H9 (cell line): ENCODE results near the gene SCAF4. TPM values are rescaled to one million over a fixed set of nuclear protein-coding genes. Genes with fewer than 3 reads are reported as not detected.

Experiments used
- DNase-seq: peaks from one replicate; pipeline ENCODE4 v3.0.0-alpha.2; 2017
- H2AFZ ChIP-seq: one replicate; pipeline ENCODE4 v1.6.1; 2013; ENCODE audit warnings: mild to moderate bottlenecking, low read length, control low read depth, moderate library complexity
- H2AK5ac ChIP-seq: 2 replicates; pipeline ENCODE4 v1.6.1; 2013; ENCODE audit warnings: low read length, control low read depth, mixed read lengths; ENCODE audit not compliant: insufficient read length
- H2BK120ac ChIP-seq: one replicate; pipeline ENCODE4 v1.6.1; 2013; ENCODE audit warnings: low read depth, mild to moderate bottlenecking, low read length, control low read depth, inconsistent platforms; ENCODE audit not compliant: poor library complexity, severe bottlenecking
- H2BK12ac ChIP-seq: 2 replicates; pipeline ENCODE4 v1.6.1; 2013; ENCODE audit warnings: low read length, control low read depth, mixed read lengths, low read depth; ENCODE audit not compliant: insufficient read length
- H2BK15ac ChIP-seq: 2 replicates; pipeline ENCODE4 v1.6.1; 2013; ENCODE audit warnings: low read depth, low read length, control low read depth
- H2BK20ac ChIP-seq: one replicate; pipeline ENCODE4 v1.6.1; 2013; ENCODE audit warnings: low read depth, mild to moderate bottlenecking, low read length, control low read depth, inconsistent platforms; ENCODE audit not compliant: poor library complexity, severe bottlenecking
- H2BK5ac ChIP-seq: 2 replicates; pipeline ENCODE4 v1.6.1; 2013; ENCODE audit warnings: low read length, control low read depth, mixed read lengths; ENCODE audit not compliant: insufficient read length
- H3K14ac ChIP-seq: 2 replicates; pipeline ENCODE4 v1.6.1; 2013; ENCODE audit warnings: low read length, control low read depth; ENCODE audit not compliant: insufficient read depth
- H3K18ac ChIP-seq: 2 replicates; pipeline ENCODE4 v1.6.1; 2013; ENCODE audit warnings: low read depth, mild to moderate bottlenecking, mixed read lengths, low read length, control low read depth; ENCODE audit not compliant: insufficient read length
- H3K23ac ChIP-seq: 2 replicates; pipeline ENCODE4 v1.6.1; 2013; ENCODE audit warnings: low read length, control low read depth, mixed read lengths, low read depth; ENCODE audit not compliant: insufficient read length
- H3K23me2 ChIP-seq: 2 replicates; pipeline ENCODE4 v1.6.1; 2013; ENCODE audit warnings: low read depth, mild to moderate bottlenecking, mixed read lengths, low read length, control low read depth; ENCODE audit not compliant: insufficient read length, poor library complexity, severe bottlenecking
- H3K27ac ChIP-seq: 2 replicates; pipeline ENCODE4 v1.5.1; 2013; ENCODE audit warnings: low read length, control low read depth, mixed read lengths, low read depth; ENCODE audit not compliant: insufficient read length
- H3K27me3 ChIP-seq: 2 replicates; pipeline ENCODE4 v1.6.1; 2013; ENCODE audit warnings: low read length, control low read depth, inconsistent platforms; ENCODE audit not compliant: insufficient read depth
- H3K4ac ChIP-seq: 2 replicates; pipeline ENCODE4 v1.6.1; 2013; ENCODE audit warnings: low read depth, mild to moderate bottlenecking, control low read depth, inconsistent platforms, low read length, moderate library complexity
- H3K4me1 ChIP-seq: 2 replicates; pipeline ENCODE4 v1.6.1; 2013; ENCODE audit warnings: low read length, control low read depth, inconsistent platforms; ENCODE audit not compliant: insufficient read depth
- H3K4me2 ChIP-seq: 2 replicates; pipeline ENCODE4 v1.6.1; 2013; ENCODE audit warnings: low read length, control low read depth, mixed read lengths; ENCODE audit not compliant: insufficient read length, insufficient read depth
- H3K56ac ChIP-seq: 2 replicates; pipeline ENCODE4 v1.6.1; 2013; ENCODE audit warnings: low read depth, mild to moderate bottlenecking, mixed read lengths, low read length, control low read depth; ENCODE audit not compliant: insufficient read length
- H3K79me1 ChIP-seq: 2 replicates; pipeline ENCODE4 v1.6.1; 2013; ENCODE audit warnings: low read depth, mild to moderate bottlenecking, moderate library complexity, low read length, control low read depth, inconsistent platforms; ENCODE audit not compliant: insufficient read depth, poor library complexity, severe bottlenecking
- H3K79me2 ChIP-seq: 2 replicates; pipeline ENCODE4 v1.6.1; 2013; ENCODE audit warnings: low read length, control low read depth, inconsistent platforms; ENCODE audit not compliant: insufficient read depth
- H3K9ac ChIP-seq: 2 replicates; pipeline ENCODE4 v1.6.1; 2013; ENCODE audit warnings: low read length, control low read depth, mixed read lengths; ENCODE audit not compliant: insufficient read length; ENCODE audit errors: extremely low read depth
- H3K9me3 ChIP-seq: one replicate; pipeline ENCODE4 v1.6.1; 2013; ENCODE audit warnings: low read depth, low read length, inconsistent platforms; ENCODE audit not compliant: control insufficient read depth
- H3T11ph ChIP-seq: one replicate; pipeline ENCODE4 v1.6.1; 2013; ENCODE audit warnings: mild to moderate bottlenecking, low read length, control low read depth, inconsistent platforms
- H4K20me1 ChIP-seq: one replicate; pipeline ENCODE4 v1.6.1; 2013; ENCODE audit not compliant: control insufficient read depth, insufficient read length, insufficient read depth
- H4K5ac ChIP-seq: 2 replicates; pipeline ENCODE4 v1.6.1; 2013; ENCODE audit warnings: low read depth, mild to moderate bottlenecking, mixed read lengths, low read length, control low read depth; ENCODE audit not compliant: insufficient read length
- H4K8ac ChIP-seq: replicated peaks from 2 replicates; pipeline ENCODE4 v1.6.1; 2013; ENCODE audit warnings: low read length, control low read depth, mixed read lengths, low read depth; ENCODE audit not compliant: insufficient read length
- H4K91ac ChIP-seq: 2 replicates; pipeline ENCODE4 v1.6.1; 2013; ENCODE audit warnings: low read depth, mild to moderate bottlenecking, moderate library complexity, mixed read lengths, low read length, control low read depth; ENCODE audit not compliant: insufficient read length
- H3K27ac Mint-ChIP-seq, 3 experiments: 2 replicates in 2 of 3; 3 replicates in 1 of 3; pipeline ENCODE4 v1.8.0; 2020 to 2021; ENCODE audit warnings: mixed read lengths in 3 of 3, mild to moderate bottlenecking in 1 of 3, moderate library complexity in 1 of 3
- H3K27me3 Mint-ChIP-seq: 2 replicates; pipeline ENCODE4 v1.8.0; 2021; ENCODE audit warnings: low read depth, mild to moderate bottlenecking, moderate library complexity, mixed read lengths
- H3K36me3 Mint-ChIP-seq, 3 experiments: 2 replicates in 2 of 3; 3 replicates in 1 of 3; pipeline ENCODE4 v1.8.0; 2020 to 2021; ENCODE audit warnings: low read depth in 3 of 3, mixed read lengths in 3 of 3; ENCODE audit not compliant: insufficient read depth in 1 of 3
- H3K4me1 Mint-ChIP-seq, 2 experiments: 2 replicates each; pipeline ENCODE4 v1.8.0; 2020; ENCODE audit warnings: mixed read lengths in 2 of 2
- H3K4me3 Mint-ChIP-seq, 2 experiments: 2 replicates in 1 of 2; 3 replicates in 1 of 2; pipeline ENCODE4 v1.8.0; 2020 to 2021; ENCODE audit warnings: mild to moderate bottlenecking in 2 of 2, mixed read lengths in 2 of 2, moderate library complexity in 1 of 2
- H3K9me3 Mint-ChIP-seq, 2 experiments: 2 replicates in 1 of 2; 3 replicates in 1 of 2; pipeline ENCODE4 v1.8.0; 2020; ENCODE audit warnings: mild to moderate bottlenecking in 2 of 2, mixed read lengths in 2 of 2, moderate library complexity in 1 of 2
- WGBS: extraction: QIAGEN DNeasy Blood & Tissue Kit; methylation state at CpG from one replicate; pipeline ENCODE4 v1.1.7; 2013; ENCODE audit warnings: missing lambda C conversion rate, low lambda C conversion rate, mixed read lengths; ENCODE audit not compliant: insufficient read length; ENCODE audit errors: extremely low coverage; 5-methylcytosine and 5-hydroxymethylcytosine counted together
- total RNA-seq: library from RNA; stranded (reverse); gene quantifications from 2 replicates; pipeline ENCODE4 v1.2.1, GENCODE V29; 2021
- TF ChIP-seq, protein P1 (sequence below): fragments of 200-600 bp; sonication (generic); conservative IDR thresholded peaks from 3 replicates; pipeline ENCODE4 v1.8.0; 2021; ENCODE audit warnings: antibody characterized with exemption, mild to moderate bottlenecking

The SCAF4 gene
- total RNA-seq, 1 experiment from 2014 or later, result 76.8 TPM

GRCh38 chr21:31650930-31651329 is 81.0 kb downstream of the SCAF4 start:
- Mint-ChIP-seq H3K27ac (no peak overlapping the region), H3K27me3 (peaks cover 2% of the 10 kb centered on the region; the same call in 1 of the 2 replicates), H3K36me3 (peaks cover 4 to 8% (median 7%) of the 10 kb centered on the region in 3 experiments; a peak in 5 of 7 replicates), H3K4me3 (no peak overlapping the region), H3K9me3 (peaks cover 0 to 2% of the 10 kb centered on the region in 2 experiments; a peak in 2 of 5 replicates), H3K4me1 (no peaks in the 10 kb centered on the region; a peak in 1 of 4 replicates)
- Histone ChIP-seq H3K23me2 (no peaks in the 10 kb centered on the region), H2BK15ac (no peak overlapping the region), H3K27ac (no peak overlapping the region), H3K4me1 (no peaks in the 10 kb centered on the region), H4K91ac (no peak overlapping the region), H3K4ac (no peak overlapping the region), H2BK120ac (no peak overlapping the region), H3K27me3 (no peaks in the 10 kb centered on the region), H3K4me2 (no peak overlapping the region), H4K5ac (no peak overlapping the region), H3T11ph (no peak overlapping the region), H4K20me1 (no peaks in the 10 kb centered on the region), H3K14ac (no peak overlapping the region), H2BK12ac (no peak overlapping the region), H2BK20ac (no peak overlapping the region), H2AFZ (no peak overlapping the region), H3K9ac (no peak overlapping the region), H3K18ac (no peak overlapping the region), H3K79me1 (no peaks in the 10 kb centered on the region), H3K23ac (no peak overlapping the region), H3K79me2 (no peaks in the 10 kb centered on the region), H4K8ac (no peak overlapping the region), H3K56ac (no peak overlapping the region), H2BK5ac (no peak overlapping the region), H3K9me3 (no peaks in the 10 kb centered on the region), H2AK5ac (no peak overlapping the region)
- TF ChIP-seq, protein P1, sequence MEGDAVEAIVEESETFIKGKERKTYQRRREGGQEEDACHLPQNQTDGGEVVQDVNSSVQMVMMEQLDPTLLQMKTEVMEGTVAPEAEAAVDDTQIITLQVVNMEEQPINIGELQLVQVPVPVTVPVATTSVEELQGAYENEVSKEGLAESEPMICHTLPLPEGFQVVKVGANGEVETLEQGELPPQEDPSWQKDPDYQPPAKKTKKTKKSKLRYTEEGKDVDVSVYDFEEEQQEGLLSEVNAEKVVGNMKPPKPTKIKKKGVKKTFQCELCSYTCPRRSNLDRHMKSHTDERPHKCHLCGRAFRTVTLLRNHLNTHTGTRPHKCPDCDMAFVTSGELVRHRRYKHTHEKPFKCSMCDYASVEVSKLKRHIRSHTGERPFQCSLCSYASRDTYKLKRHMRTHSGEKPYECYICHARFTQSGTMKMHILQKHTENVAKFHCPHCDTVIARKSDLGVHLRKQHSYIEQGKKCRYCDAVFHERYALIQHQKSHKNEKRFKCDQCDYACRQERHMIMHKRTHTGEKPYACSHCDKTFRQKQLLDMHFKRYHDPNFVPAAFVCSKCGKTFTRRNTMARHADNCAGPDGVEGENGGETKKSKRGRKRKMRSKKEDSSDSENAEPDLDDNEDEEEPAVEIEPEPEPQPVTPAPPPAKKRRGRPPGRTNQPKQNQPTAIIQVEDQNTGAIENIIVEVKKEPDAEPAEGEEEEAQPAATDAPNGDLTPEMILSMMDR, result no peak
- no peak for DNase-seq
- WGBS, result no CpG with 5 or more reads among the region's 3 CpGs
